GM12878 (cell line): ENCODE results near the gene ANKRD24. TPM values are rescaled to one million over a fixed set of nuclear protein-coding genes. Genes with fewer than 3 reads are reported as not detected.

Experiments
- ATAC-seq: fragments of 200-7000 bp; cut with Tn5 transposase; 3 replicates; pipeline ENCODE4 v1.9.1; 2020; ENCODE audit warnings: mild to moderate bottlenecking, moderate library complexity
- BruUV-seq: library from RNA; stranded (reverse); fragments of 400-500 nt; replicated peaks from 2 replicates; lab custom pipeline; 2021; lab: Mats Ljungman, UMichigan
- CTCF ChIA-PET: fragments of 300-600 bp; sonication (Branson Sonifier 250); formaldehyde crosslinking; extraction: SDS; loops from one replicate; lab custom pipeline; 2021; ENCODE audit warnings: inconsistent platforms; lab: Yijun Ruan, JAX
- POLR2A ChIA-PET: fragments of 350-600 bp; formaldehyde crosslinking; extraction: SDS; loops from one replicate; lab custom pipeline; 2021; ENCODE audit warnings: inconsistent platforms; lab: Charles Lee
- RAD21 ChIA-PET: fragments of 300-600 bp; sonication (Branson Sonifier 250); formaldehyde crosslinking; loops from one replicate; lab custom pipeline; 2023; ENCODE audit warnings: antibody characterized with exemption; ENCODE audit not compliant: unreplicated experiment; lab: Charles Lee
- SMC1A ChIA-PET: fragments of 300-600 bp; sonication (Branson Sonifier 250); formaldehyde crosslinking; loops from one replicate; lab custom pipeline; 2023; ENCODE audit not compliant: unreplicated experiment, uncharacterized antibody; lab: Charles Lee
- DNase-seq: peaks from one replicate; pipeline ENCODE4 v3.0.0-alpha.2; 2011; ENCODE audit warnings: low read depth, low spot score
- FAIRE-seq: peaks from 3 replicates; lab custom pipeline; 2011; peaks lifted over from hg19 to GRCh38; lab: Jason Lieb, UNC
- H2AFZ ChIP-seq: 2 replicates; pipeline ENCODE4 v1.6.0; 2011; ENCODE audit warnings: low read depth, low read length, control low read depth; ENCODE audit not compliant: control insufficient read depth
- H3K27ac ChIP-seq: 2 replicates; pipeline ENCODE4 v1.5.1; 2011; ENCODE audit warnings: control low read depth; ENCODE audit not compliant: control insufficient read depth, insufficient read depth
- H3K27me3 ChIP-seq, 2 experiments: replicated peaks in 1 of 2; 2 replicates each; pipeline versions ENCODE4 v1.6.0 to v1.6.1; 2011; ENCODE audit warnings: low read length in 1 of 2; ENCODE audit not compliant: control insufficient read depth in 2 of 2, insufficient read depth in 2 of 2
- H3K36me3 ChIP-seq, 2 experiments: 2 replicates each; pipeline ENCODE4 v1.5.1; 2011; ENCODE audit warnings: low read length in 1 of 2; ENCODE audit not compliant: control insufficient read depth in 2 of 2, insufficient read depth in 2 of 2
- H3K4me1 ChIP-seq: 2 replicates; pipeline ENCODE4 v1.6.1; 2011; ENCODE audit warnings: mild to moderate bottlenecking, low read length, moderate library complexity, mixed read lengths; ENCODE audit not compliant: control insufficient read depth, insufficient read depth
- H3K4me2 ChIP-seq: 2 replicates; pipeline ENCODE4 v1.6.0; 2011; ENCODE audit warnings: control low read depth; ENCODE audit not compliant: control insufficient read depth, insufficient read depth
- H3K4me3 ChIP-seq: fragments of 200-600 bp; sonication (generic); 2 replicates; pipeline ENCODE4 v1.5.1; 2016
- H3K79me2 ChIP-seq: 2 replicates; pipeline ENCODE4 v1.6.0; 2011; ENCODE audit warnings: low read length; ENCODE audit not compliant: control insufficient read depth, insufficient read depth
- H3K9ac ChIP-seq: 2 replicates; pipeline ENCODE4 v1.8.0; 2011; ENCODE audit warnings: low read length, control low read depth, mixed read lengths; ENCODE audit not compliant: control insufficient read depth, insufficient read depth
- H3K9me3 ChIP-seq: replicated peaks from 3 replicates; pipeline ENCODE4 v1.5.1; 2011; ENCODE audit warnings: mild to moderate bottlenecking, low read length; ENCODE audit not compliant: control insufficient read depth, insufficient read depth
- H4K20me1 ChIP-seq: 2 replicates; pipeline ENCODE4 v1.6.0; 2011; ENCODE audit not compliant: control insufficient read depth, insufficient read depth
- ATF7 ChIP-seq: fragments of 450-650 bp; IDR thresholded peaks from 2 replicates; pipeline ENCODE4 v1.6.1; 2016; ENCODE audit warnings: low read depth, mild to moderate bottlenecking
- CREB1 ChIP-seq: IDR thresholded peaks from 2 replicates; pipeline ENCODE4 v1.6.1; 2012; ENCODE audit warnings: low read depth, mild to moderate bottlenecking, inconsistent platforms
- E2F8 ChIP-seq: fragments of 450-650 bp; IDR thresholded peaks from 2 replicates; pipeline ENCODE4 v1.6.1; 2018; ENCODE audit warnings: mild to moderate bottlenecking, low read depth, moderate library complexity; ENCODE audit not compliant: partially characterized antibody
- E4F1 ChIP-seq: fragments of 450-650 bp; IDR thresholded peaks from 2 replicates; pipeline ENCODE4 v1.6.1; 2018; ENCODE audit warnings: borderline replicate concordance, mild to moderate bottlenecking; ENCODE audit not compliant: partially characterized antibody
- EZH2 ChIP-seq: IDR thresholded peaks from 2 replicates; pipeline ENCODE4 v1.6.1; 2012; ENCODE audit warnings: low read depth, mild to moderate bottlenecking, control low read depth, inconsistent platforms, low read length, borderline replicate concordance; ENCODE audit not compliant: control insufficient read depth
- HSF1 ChIP-seq: fragments of 150-350 bp; IDR thresholded peaks from 2 replicates; pipeline ENCODE4 v1.6.1; 2014; ENCODE audit warnings: mild to moderate bottlenecking, low read depth, low read length
- KAT2A ChIP-seq: conservative IDR thresholded peaks from 2 replicates; pipeline ENCODE4 v1.6.1; 2011; ENCODE audit warnings: low read depth, low read length; ENCODE audit not compliant: control insufficient read depth
- MYC ChIP-seq: IDR thresholded peaks from 2 replicates; pipeline ENCODE4 v1.6.1; 2011; ENCODE audit warnings: mild to moderate bottlenecking, low read length, moderate library complexity, inconsistent platforms; ENCODE audit not compliant: insufficient read depth, insufficient replicate concordance, insufficient read length, severe bottlenecking
- NR2F1 ChIP-seq: fragments of 450-650 bp; conservative IDR thresholded peaks from 2 replicates; pipeline ENCODE4 v1.6.1; 2017; ENCODE audit warnings: mild to moderate bottlenecking
- PBX3 ChIP-seq: IDR thresholded peaks from 2 replicates; pipeline ENCODE4 v1.6.1; 2011; ENCODE audit warnings: mild to moderate bottlenecking, low read depth, low read length, moderate library complexity; ENCODE audit not compliant: insufficient replicate concordance
- RAD21 ChIP-seq: IDR thresholded peaks from 2 replicates; pipeline ENCODE4 v1.6.1; 2011; ENCODE audit warnings: mild to moderate bottlenecking, low read depth, low read length, moderate library complexity; ENCODE audit not compliant: insufficient read depth
- TCF12 ChIP-seq: IDR thresholded peaks from 2 replicates; pipeline ENCODE4 v1.6.1; 2011; ENCODE audit warnings: low read depth, mild to moderate bottlenecking, low read length
- ZNF384 ChIP-seq: IDR thresholded peaks from 2 replicates; pipeline ENCODE4 v1.6.1; 2012; ENCODE audit warnings: low read depth, mild to moderate bottlenecking, low read length, improper control_type of control experiment, borderline replicate concordance
- WGBS: methylation state at CpG from one replicate; pipeline ENCODE4 v1.1.6; 2016; ENCODE audit warnings: low lambda C conversion rate; ENCODE audit not compliant: insufficient replicate concordance, insufficient coverage; ENCODE audit errors: missing lambda C conversion rate; 5-methylcytosine and 5-hydroxymethylcytosine counted together
- in situ Hi-C: fragments of 300-500 bp; cut with MboI; formaldehyde crosslinking; loops from 9 replicates; pipeline ENCODE4 v1.14.3; 2018; ENCODE audit warnings: mixed read lengths
- intact Hi-C: fragments of 100-400 bp; cut with micrococcal nuclease; formaldehyde crosslinking; loops from one replicate; pipeline ENCODE4 v1.14.2; 2022; ENCODE audit not compliant: unreplicated experiment
- polyA plus RNA-seq, 11 experiments: library from polyadenylated mRNA; depleted of rRNA in 4 of 11; unstranded in 6 of 11; stranded (reverse) in 5 of 11; fragments of >200 nt; fragmentation: Nextera tagmentation in 4 of 11; fragmentation: Illumina TruSeq in 1 of 11; extraction: Ambion mirVana in 4 of 11; extraction: Trizol in 1 of 11; gene quantifications; 1 replicate in 1 of 11; 2 replicates in 10 of 11; pipeline versions ENCODE4 v1.2.1 to v1.2.3, GENCODE V29; 2011 to 2016; ENCODE audit warnings: inconsistent platforms in 2 of 11, missing spikeins in 2 of 11, low read depth in 1 of 11
- total RNA-seq, 4 experiments: library from RNA; depleted of rRNA in 3 of 4; stranded (reverse); fragments of >200 nt in 3 of 4; fragmentation: Illumina TruSeq in 1 of 4; extraction: Trizol in 1 of 4; gene quantifications; 2 replicates each; pipeline versions ENCODE4 v1.2.1 to v1.2.3, GENCODE V29; 2013 to 2021

ANKRD24 gene
- total and polyA plus RNA-seq, 10 of the 15 experiments (the other 5 are each of a cell fraction or from before 2014, with no cell fraction given): 0.02 to 0.59 (median 0.35) TPM; not detected in 1

GRCh38 chr19:4182084-4182810 lies at the start of gene ANKRD24, which contains the start of gene SIRT6 (continued):
- no peak for TF ChIP-seq PBX3
- TF ChIP-seq EZH2: no peak
- no peak for TF ChIP-seq MYC
- TF ChIP-seq RAD21: no peak
- TF ChIP-seq CREB1: peak; percentile 79

- WGBS: 14% methylated on average over 6 of the region's 6 CpGs
- Histone ChIP-seq H3K27ac (no peak overlapping the region), H3K4me2 (no peak overlapping the region), H3K4me3 (no peak overlapping the region), H3K9me3 (no peaks in the 10 kb centered on the region), H3K4me1 (no peaks in the 10 kb centered on the region), H3K79me2 (no peaks in the 10 kb centered on the region), H3K36me3 (no peaks in the 10 kb centered on the region), H3K27me3 (no peaks in the 10 kb centered on the region), H4K20me1 (no peaks in the 10 kb centered on the region), H2AFZ (no peak overlapping the region), H3K9ac (no peak overlapping the region)
- in situ Hi-C loops: no loop called here
- SMC1A ChIA-PET: interaction anchor here (0.6 to 1.7 kb wide), 3 partner anchors 27 to 149 kb away, joined by 3 to 6 read pairs (median 3); partner anchors contain the start of gene EEF2
- CTCF ChIA-PET: no interaction called here
- POLR2A ChIA-PET: no interaction called here
- RAD21 ChIA-PET: interaction anchor here (0.7 kb wide), 1 partner anchor 149 kb away, joined by 3 read pairs; the partner anchor contains the start of gene EEF2
- intact Hi-C loops: no loop called here
- no peak for DNase-seq
- BruUV-seq: no TSS peak
- ATAC-seq: no peak
- FAIRE-seq: no peak
- TF ChIP-seq TCF12 (no peak), E4F1 (no peak), E2F8 (no peak), NR2F1 (no peak), ATF7 (no peak), HSF1 (no peak), KAT2A (no peak), ZNF384 (no peak)
Observed at GRCh38 chr19:4134351-4134750, 48.1 kb upstream of the ANKRD24 start.
